Measurements from ENCODE around the gene TENM3. TPM values are rescaled to one million over a fixed set of nuclear protein-coding genes. Genes with fewer than 3 reads are reported as not detected.

Gene TENM3
- total RNA-seq, 2 experiments from 2014 or later, result not detected

DNA sequence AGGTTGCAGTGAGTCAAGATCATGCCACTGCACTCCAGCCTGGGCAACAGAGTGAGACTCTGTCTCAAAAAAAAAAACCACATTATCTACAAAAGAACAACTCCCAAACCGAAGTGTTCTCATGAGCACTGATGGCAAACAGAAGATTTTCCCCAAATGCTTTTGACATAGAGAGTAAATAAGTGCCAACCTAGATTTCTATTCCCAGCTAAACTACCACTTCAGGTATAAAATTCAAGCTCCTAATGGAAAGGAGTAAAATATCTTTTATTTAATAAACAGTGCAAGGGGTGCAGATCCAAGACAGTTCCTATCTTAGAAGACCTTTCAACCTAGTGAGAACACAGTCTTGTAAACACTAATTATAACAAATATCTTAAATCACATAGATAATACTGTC lies 170.3 kb downstream of the TENM3 start:
- no peaks in the 10 kb centered on the region for H3K36me3 ChIP-seq (ENCODE audit: insufficient read depth, low read length)
- ChIA-PET CTCF (no interaction called here), POLR2A (no interaction called here)
- no peaks in the 10 kb centered on the region for H3K36me3 Mint-ChIP-seq (ENCODE audit: low read depth)
- H3K27me3 ChIP-seq (ENCODE audit: control insufficient read depth in 1 of 2, insufficient read depth in 2 of 2, low read length in 2 of 2), result no peaks in the 10 kb centered on the region
- TF ChIP-seq, protein P1, sequence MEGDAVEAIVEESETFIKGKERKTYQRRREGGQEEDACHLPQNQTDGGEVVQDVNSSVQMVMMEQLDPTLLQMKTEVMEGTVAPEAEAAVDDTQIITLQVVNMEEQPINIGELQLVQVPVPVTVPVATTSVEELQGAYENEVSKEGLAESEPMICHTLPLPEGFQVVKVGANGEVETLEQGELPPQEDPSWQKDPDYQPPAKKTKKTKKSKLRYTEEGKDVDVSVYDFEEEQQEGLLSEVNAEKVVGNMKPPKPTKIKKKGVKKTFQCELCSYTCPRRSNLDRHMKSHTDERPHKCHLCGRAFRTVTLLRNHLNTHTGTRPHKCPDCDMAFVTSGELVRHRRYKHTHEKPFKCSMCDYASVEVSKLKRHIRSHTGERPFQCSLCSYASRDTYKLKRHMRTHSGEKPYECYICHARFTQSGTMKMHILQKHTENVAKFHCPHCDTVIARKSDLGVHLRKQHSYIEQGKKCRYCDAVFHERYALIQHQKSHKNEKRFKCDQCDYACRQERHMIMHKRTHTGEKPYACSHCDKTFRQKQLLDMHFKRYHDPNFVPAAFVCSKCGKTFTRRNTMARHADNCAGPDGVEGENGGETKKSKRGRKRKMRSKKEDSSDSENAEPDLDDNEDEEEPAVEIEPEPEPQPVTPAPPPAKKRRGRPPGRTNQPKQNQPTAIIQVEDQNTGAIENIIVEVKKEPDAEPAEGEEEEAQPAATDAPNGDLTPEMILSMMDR (IDR thresholded peaks at IDR 0.05), result no peak
- H3K4me1 ChIP-seq (ENCODE audit: insufficient read depth, low read length), result no peaks in the 10 kb centered on the region
- H3K27ac Mint-ChIP-seq, result no peak overlapping the region
- intact Hi-C loops (cut with DNase I, micrococcal nuclease), result no loop called here
- H3K4me3 Mint-ChIP-seq, result no peak overlapping the region
- H3K4me1 Mint-ChIP-seq (ENCODE audit: low read depth), result no peaks in the 10 kb centered on the region
- H3K9me3 ChIP-seq (ENCODE audit: control insufficient read depth in 1 of 2, insufficient read depth in 1 of 2, low read length in 2 of 2), result peaks cover 0 to 21% of the 10 kb centered on the region in 2 experiments
- ATAC-seq (ENCODE audit: poor library complexity) (no peak), DNase-seq (no peak)
- no peaks in the 10 kb centered on the region for H3K27me3 Mint-ChIP-seq
- peaks cover 3% of the 10 kb centered on the region for H3K9me3 Mint-ChIP-seq
- no peak overlapping the region for H3K4me3 ChIP-seq (ENCODE audit: low read length)
- no peak overlapping the region for H3K27ac ChIP-seq (ENCODE audit: low read depth in 1 of 2, low read length in 2 of 2)

DNA sequence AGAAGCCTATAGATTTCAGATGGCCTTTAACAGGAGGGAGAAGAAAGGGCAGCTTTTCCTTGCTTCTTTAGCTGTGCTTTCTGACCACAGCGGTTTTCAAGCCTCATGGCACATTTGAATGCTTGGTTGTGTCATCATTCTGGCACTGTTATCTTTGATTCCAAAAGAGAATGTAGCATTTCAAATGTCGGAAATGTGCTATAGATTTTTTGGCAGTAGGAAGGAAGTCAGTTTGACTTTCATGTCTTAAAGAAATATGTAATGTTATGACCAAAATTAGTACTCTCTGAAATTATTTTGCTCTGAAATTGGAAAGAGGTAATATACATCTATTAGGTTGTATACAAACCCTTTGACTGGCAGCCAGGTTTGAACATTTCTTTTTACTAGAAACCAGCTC lies 171.9 kb downstream of the TENM3 start:
- H3K36me3 Mint-ChIP-seq (ENCODE audit: low read depth), result no peaks in the 10 kb centered on the region
- CTCF ChIA-PET, result no interaction called here

DNA sequence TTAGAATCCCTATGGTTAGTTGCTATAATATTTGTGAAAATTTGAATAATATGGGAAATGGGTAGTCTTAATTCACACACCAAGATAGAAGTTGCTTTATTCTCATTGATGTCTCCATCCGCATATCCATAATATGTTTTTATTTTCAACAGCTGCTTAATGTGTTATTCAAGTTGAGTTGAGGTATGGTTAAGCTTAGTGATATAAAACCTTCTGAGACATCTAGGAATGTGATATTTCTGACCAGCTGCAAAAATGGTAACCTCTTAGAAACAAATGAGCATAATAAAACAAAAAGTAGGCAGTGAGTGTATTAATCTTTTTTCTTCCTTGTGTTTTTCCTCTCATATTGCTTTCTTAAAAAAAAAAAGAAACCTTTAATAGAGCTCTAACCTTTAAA lies 172.9 kb downstream of the TENM3 start:
- no peaks in the 10 kb centered on the region for H3K36me3 Mint-ChIP-seq (ENCODE audit: low read depth)
- CTCF ChIA-PET, result no interaction called here
- no peak for DNase-seq
- ATAC-seq (ENCODE audit: poor library complexity), result no peak
- Histone ChIP-seq H3K27ac (ENCODE audit: low read depth in 1 of 2, low read length in 2 of 2) (no peak overlapping the region), H3K36me3 (ENCODE audit: insufficient read depth, low read length) (no peaks in the 10 kb centered on the region), H3K4me3 (ENCODE audit: low read length) (no peak overlapping the region), H3K9me3 (ENCODE audit: control insufficient read depth in 1 of 2, insufficient read depth in 1 of 2, low read length in 2 of 2) (peaks cover 0 to 19% of the 10 kb centered on the region in 2 experiments), H3K27me3 (ENCODE audit: control insufficient read depth in 1 of 2, insufficient read depth in 2 of 2, low read length in 2 of 2) (no peaks in the 10 kb centered on the region), H3K4me1 (ENCODE audit: insufficient read depth, low read length) (no peaks in the 10 kb centered on the region)
- H3K4me3 Mint-ChIP-seq, result no peak overlapping the region
- H3K4me1 Mint-ChIP-seq (ENCODE audit: low read depth), result no peaks in the 10 kb centered on the region
- peaks cover 3% of the 10 kb centered on the region for H3K9me3 Mint-ChIP-seq
- TF ChIP-seq, protein P1 (IDR thresholded peaks at IDR 0.05), result no peak
- H3K27me3 Mint-ChIP-seq, result no peaks in the 10 kb centered on the region
- POLR2A ChIA-PET, result no interaction called here
- no peak overlapping the region for H3K27ac Mint-ChIP-seq
- intact Hi-C loops (cut with DNase I, micrococcal nuclease), result no loop called here

More for the DNA sequence above, 171.9 kb downstream of the TENM3 start:
- TF ChIP-seq, protein P1 (IDR thresholded peaks at IDR 0.05), result no peak
- Histone ChIP-seq H3K27me3 (ENCODE audit: control insufficient read depth in 1 of 2, insufficient read depth in 2 of 2, low read length in 2 of 2) (no peaks in the 10 kb centered on the region), H3K4me3 (ENCODE audit: low read length) (no peak overlapping the region), H3K4me1 (ENCODE audit: insufficient read depth, low read length) (no peaks in the 10 kb centered on the region), H3K9me3 (ENCODE audit: control insufficient read depth in 1 of 2, insufficient read depth in 1 of 2, low read length in 2 of 2) (peaks cover 0 to 23% of the 10 kb centered on the region in 2 experiments), H3K36me3 (ENCODE audit: insufficient read depth, low read length) (no peaks in the 10 kb centered on the region), H3K27ac (ENCODE audit: low read depth in 1 of 2, low read length in 2 of 2) (no peak overlapping the region)
- Mint-ChIP-seq H3K9me3 (peaks cover 3% of the 10 kb centered on the region), H3K27ac (no peak overlapping the region), H3K4me1 (ENCODE audit: low read depth) (no peaks in the 10 kb centered on the region), H3K27me3 (no peaks in the 10 kb centered on the region), H3K4me3 (no peak overlapping the region)
- POLR2A ChIA-PET, result no interaction called here
- ATAC-seq (ENCODE audit: poor library complexity), result no peak
- intact Hi-C loops (cut with DNase I, micrococcal nuclease), result no loop called here
- DNase-seq, result no peak
